K562 (cell line): ENCODE results near the gene MEAF6. TPM values are rescaled to one million over a fixed set of nuclear protein-coding genes. Genes with fewer than 3 reads are reported as not detected.

Source experiments
- PHF21A ChIP-seq: fragments of 450-650 bp; IDR thresholded peaks from 2 replicates; pipeline ENCODE4 v1.6.1; 2017; ENCODE audit warnings: low read depth, borderline replicate concordance
- TARDBP ChIP-seq: fragments of 450-650 bp; IDR thresholded peaks from 2 replicates; pipeline ENCODE4 v1.6.1; 2016
- polyA plus RNA-seq, 8 experiments: library from polyadenylated mRNA; depleted of rRNA in 4 of 8; stranded (reverse) in 5 of 8; unstranded in 3 of 8; fragments of >200 nt; fragmentation: Nextera tagmentation in 2 of 8; fragmentation: Illumina TruSeq in 1 of 8; extraction: Ambion mirVana in 2 of 8; extraction: Trizol in 1 of 8; gene quantifications; 2 replicates each; pipeline versions ENCODE4 v1.2.1 to v1.2.3, GENCODE V29; 2011 to 2014; ENCODE audit warnings: inconsistent platforms in 1 of 8, missing spikeins in 1 of 8
- total RNA-seq, 7 experiments: library from RNA; depleted of rRNA in 6 of 7; stranded (reverse); fragments of >200 nt in 6 of 7; fragmentation: Illumina TruSeq in 2 of 7; extraction: Trizol in 2 of 7; gene quantifications; 2 replicates each; pipeline versions ENCODE4 v1.2.1 to v1.2.3, GENCODE V29; 2011 to 2021; ENCODE audit warnings: low replicate concordance in 1 of 7
- TF ChIP-seq, protein P1 (sequence below): fragments of 200-800 bp; sonication (Bioruptor generic); IDR thresholded peaks from 2 replicates; pipeline ENCODE4 v1.6.1; 2017; ENCODE audit warnings: missing genetic modification characterization, missing compliant biosample characterization
- TF ChIP-seq, protein P2 (sequence below): sonication (generic); formaldehyde crosslinking; IDR thresholded peaks from 2 replicates; pipeline ENCODE4 v1.8.0; 2023; ENCODE audit warnings: mild to moderate bottlenecking, missing genetic modification reagents
- TF ChIP-seq, protein P3 (sequence below), 2 experiments: fragments of 450-650 bp; IDR thresholded peaks; 2 replicates each; pipeline ENCODE4 v1.6.1; 2016; ENCODE audit warnings: mild to moderate bottlenecking in 2 of 2, borderline replicate concordance in 1 of 2, low read depth in 1 of 2, moderate library complexity in 1 of 2
- TF ChIP-seq, protein P4 (sequence below), 2 experiments: fragments of 450-650 bp; conservative IDR thresholded peaks; 2 replicates each; pipeline ENCODE4 v1.6.1; 2017; ENCODE audit warnings: mild to moderate bottlenecking in 2 of 2, moderate library complexity in 2 of 2

MEAF6 gene
- total and polyA plus RNA-seq, 9 of the 15 experiments (the other 6 are each of a cell fraction or from before 2014, with no cell fraction given): 55.0 to 151 (median 92.3) TPM

DNA sequence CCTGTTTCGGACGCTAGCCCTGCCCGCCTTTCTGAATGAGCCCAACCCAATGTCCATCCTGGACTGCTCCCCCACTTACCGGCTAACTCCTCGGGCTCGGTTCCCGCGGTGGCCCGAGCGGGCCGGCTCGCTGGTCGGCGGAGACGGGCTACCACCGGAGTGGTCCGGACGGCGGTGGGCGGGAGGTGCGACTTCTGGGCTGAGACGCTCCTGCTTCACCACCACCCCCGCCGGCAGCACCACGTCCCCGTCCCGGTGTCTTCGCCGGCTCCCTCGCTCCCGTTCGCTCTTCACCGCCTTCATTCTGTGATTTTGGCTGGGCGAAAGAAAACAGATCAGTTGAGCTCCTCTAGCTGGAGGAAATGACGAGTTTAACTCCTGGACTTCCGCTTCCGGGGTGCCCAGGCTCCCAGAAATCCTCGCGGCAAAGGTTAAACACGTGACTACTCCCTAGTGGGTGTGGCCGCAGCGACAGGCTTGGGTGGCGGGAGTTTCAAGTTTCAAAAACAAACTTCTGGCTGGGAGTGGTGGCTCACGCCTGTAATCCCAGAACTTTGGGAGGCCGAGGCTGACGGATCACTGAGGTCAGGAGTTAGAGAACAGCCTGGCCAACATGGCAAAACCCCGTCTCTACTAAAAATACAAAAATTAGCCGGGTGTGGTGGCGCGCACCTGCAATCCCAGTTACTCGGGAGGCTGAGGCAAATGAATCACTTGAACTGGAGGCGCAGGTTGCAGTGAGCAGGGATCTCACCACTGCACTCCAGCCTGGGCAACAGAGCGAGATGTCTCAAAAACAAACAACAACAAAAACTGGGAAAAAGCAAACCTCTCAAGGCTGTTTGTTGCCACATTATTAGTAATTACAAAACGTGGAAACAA is 39.6 kb upstream of the MEAF6 start, which contains the start of gene SNIP1 (continued):
- TF ChIP-seq, protein P1, sequence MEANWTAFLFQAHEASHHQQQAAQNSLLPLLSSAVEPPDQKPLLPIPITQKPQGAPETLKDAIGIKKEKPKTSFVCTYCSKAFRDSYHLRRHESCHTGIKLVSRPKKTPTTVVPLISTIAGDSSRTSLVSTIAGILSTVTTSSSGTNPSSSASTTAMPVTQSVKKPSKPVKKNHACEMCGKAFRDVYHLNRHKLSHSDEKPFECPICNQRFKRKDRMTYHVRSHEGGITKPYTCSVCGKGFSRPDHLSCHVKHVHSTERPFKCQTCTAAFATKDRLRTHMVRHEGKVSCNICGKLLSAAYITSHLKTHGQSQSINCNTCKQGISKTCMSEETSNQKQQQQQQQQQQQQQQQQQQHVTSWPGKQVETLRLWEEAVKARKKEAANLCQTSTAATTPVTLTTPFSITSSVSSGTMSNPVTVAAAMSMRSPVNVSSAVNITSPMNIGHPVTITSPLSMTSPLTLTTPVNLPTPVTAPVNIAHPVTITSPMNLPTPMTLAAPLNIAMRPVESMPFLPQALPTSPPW: peak; percentile 49; the same call in 1 of the 2 replicates
- TF ChIP-seq TARDBP (no peak), PHF21A (no peak)
- TF ChIP-seq, protein P2, sequence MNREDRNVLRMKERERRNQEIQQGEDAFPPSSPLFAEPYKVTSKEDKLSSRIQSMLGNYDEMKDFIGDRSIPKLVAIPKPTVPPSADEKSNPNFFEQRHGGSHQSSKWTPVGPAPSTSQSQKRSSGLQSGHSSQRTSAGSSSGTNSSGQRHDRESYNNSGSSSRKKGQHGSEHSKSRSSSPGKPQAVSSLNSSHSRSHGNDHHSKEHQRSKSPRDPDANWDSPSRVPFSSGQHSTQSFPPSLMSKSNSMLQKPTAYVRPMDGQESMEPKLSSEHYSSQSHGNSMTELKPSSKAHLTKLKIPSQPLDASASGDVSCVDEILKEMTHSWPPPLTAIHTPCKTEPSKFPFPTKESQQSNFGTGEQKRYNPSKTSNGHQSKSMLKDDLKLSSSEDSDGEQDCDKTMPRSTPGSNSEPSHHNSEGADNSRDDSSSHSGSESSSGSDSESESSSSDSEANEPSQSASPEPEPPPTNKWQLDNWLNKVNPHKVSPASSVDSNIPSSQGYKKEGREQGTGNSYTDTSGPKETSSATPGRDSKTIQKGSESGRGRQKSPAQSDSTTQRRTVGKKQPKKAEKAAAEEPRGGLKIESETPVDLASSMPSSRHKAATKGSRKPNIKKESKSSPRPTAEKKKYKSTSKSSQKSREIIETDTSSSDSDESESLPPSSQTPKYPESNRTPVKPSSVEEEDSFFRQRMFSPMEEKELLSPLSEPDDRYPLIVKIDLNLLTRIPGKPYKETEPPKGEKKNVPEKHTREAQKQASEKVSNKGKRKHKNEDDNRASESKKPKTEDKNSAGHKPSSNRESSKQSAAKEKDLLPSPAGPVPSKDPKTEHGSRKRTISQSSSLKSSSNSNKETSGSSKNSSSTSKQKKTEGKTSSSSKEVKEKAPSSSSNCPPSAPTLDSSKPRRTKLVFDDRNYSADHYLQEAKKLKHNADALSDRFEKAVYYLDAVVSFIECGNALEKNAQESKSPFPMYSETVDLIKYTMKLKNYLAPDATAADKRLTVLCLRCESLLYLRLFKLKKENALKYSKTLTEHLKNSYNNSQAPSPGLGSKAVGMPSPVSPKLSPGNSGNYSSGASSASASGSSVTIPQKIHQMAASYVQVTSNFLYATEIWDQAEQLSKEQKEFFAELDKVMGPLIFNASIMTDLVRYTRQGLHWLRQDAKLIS (CRISPR knock-in tag): peak; percentile 89; the same call in 1 of the 2 replicates
- TF ChIP-seq, protein P3, sequence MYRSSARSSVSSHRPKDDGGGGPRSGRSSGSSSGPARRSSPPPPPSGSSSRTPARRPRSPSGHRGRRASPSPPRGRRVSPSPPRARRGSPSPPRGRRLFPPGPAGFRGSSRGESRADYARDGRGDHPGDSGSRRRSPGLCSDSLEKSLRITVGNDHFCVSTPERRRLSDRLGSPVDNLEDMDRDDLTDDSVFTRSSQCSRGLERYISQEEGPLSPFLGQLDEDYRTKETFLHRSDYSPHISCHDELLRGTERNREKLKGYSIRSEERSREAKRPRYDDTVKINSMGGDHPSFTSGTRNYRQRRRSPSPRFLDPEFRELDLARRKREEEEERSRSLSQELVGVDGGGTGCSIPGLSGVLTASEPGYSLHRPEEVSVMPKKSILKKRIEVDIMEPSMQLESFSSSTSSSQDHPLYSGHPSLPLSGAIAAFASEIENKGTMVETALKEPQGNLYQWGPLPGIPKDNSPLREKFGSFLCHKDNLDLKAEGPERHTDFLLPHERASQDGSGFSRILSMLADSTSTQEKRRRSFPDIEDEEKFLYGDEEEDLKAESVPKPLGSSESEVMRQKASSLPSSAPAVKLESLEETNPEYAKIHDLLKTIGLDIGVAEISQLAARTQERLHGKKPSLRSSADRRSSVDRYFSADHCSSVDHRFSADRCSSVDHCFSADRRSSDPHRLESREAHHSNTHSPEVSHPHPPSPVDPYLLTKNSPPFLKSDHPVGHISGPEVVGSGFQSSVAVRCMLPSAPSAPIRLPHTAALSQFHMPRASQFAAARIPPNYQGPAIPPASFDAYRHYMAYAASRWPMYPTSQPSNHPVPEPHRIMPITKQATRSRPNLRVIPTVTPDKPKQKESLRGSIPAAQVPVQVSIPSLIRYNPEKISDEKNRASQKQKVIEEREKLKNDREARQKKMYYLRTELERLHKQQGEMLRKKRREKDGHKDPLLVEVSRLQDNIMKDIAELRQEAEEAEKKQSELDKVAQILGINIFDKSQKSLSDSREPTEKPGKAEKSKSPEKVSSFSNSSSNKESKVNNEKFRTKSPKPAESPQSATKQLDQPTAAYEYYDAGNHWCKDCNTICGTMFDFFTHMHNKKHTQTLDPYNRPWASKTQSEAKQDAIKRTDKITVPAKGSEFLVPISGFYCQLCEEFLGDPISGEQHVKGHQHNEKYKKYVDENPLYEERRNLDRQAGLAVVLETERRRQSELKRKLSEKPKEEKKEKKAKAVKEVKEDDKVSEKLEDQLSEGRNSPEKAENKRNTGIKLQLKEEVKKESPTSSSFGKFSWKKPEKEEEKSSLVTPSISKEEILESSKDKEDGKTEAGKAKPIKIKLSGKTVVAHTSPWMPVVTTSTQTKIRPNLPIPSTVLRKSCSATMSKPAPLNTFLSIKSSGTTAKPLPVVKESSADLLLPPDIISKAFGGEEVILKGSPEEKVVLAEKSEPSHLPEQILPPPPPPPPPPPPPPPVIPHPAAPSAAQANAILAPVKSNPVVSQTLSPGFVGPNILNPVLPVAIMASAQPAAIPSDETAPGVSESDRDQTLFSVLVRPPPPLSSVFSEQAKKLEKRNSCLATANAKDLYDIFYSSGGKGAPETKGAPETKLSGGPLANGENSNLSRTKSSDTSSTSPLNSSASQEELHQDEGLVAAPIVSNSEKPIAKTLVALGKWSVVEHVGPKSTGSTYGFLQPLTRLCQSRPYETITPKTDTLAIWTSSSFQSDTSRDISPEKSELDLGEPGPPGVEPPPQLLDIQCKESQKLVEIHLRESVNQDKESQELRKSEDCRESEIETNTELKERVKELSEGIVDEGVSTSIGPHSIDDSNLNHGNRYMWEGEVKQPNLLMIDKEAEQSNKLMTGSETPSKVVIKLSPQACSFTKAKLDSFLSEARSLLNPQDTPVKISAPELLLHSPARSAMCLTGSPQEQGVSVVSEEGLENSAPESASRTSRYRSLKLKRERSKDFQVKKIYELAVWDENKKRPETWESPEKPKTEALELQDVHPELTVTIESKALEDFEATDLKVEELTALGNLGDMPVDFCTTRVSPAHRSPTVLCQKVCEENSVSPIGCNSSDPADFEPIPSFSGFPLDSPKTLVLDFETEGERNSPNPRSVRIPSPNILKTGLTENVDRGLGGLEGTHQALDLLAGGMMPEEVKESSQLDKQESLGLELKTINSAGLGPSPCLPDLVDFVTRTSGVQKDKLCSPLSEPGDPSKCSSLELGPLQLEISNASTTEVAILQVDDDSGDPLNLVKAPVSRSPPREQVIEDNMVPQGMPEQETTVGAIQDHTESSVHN (IDR thresholded peaks at IDR 0.05; ENCODE audit: borderline replicate concordance in 1 of 2, low read depth in 1 of 2): peak in 1 of 2 experiments; percentile 49; a peak in 1 of 4 replicates
- TF ChIP-seq, protein P4, sequence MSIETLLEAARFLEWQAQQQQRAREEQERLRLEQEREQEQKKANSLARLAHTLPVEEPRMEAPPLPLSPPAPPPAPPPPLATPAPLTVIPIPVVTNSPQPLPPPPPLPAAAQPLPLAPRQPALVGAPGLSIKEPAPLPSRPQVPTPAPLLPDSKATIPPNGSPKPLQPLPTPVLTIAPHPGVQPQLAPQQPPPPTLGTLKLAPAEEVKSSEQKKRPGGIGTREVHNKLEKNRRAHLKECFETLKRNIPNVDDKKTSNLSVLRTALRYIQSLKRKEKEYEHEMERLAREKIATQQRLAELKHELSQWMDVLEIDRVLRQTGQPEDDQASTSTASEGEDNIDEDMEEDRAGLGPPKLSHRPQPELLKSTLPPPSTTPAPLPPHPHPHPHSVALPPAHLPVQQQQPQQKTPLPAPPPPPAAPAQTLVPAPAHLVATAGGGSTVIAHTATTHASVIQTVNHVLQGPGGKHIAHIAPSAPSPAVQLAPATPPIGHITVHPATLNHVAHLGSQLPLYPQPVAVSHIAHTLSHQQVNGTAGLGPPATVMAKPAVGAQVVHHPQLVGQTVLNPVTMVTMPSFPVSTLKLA (conservative IDR thresholded peaks at IDR 0.05): peak; percentile 91 to 95
